Breast epithelium (tissue), 4 donors: ENCODE measurements around the gene GRIA3. TPM values are rescaled to one million over a fixed set of nuclear protein-coding genes. Genes with fewer than 3 reads are reported as not detected.

Experiments
- DNase-seq, 2 donors: peaks; one replicate each; pipeline ENCODE4 v3.0.0-alpha.2; 2019; ENCODE audit warnings: low spot score in 2 of 2
- H3K27ac ChIP-seq, 2 donors: fragments of 200-600 bp; sonication (generic) in 1 of 2; one replicate each; pipeline ENCODE4 v1.5.1; 2016 to 2019; ENCODE audit warnings: mild to moderate bottlenecking in 1 of 2
- H3K27me3 ChIP-seq, 2 donors: fragments of 200-600 bp; sonication (generic) in 1 of 2; one replicate each; pipeline versions ENCODE4 v1.5.1 to v1.6.0; 2017 to 2019; ENCODE audit warnings: control low read depth in 1 of 2, mild to moderate bottlenecking in 1 of 2
- H3K36me3 ChIP-seq: fragments of 200-600 bp; one replicate; pipeline ENCODE4 v1.5.1; 2019
- H3K4me1 ChIP-seq, 2 donors: fragments of 200-600 bp; sonication (generic); one replicate each; pipeline ENCODE4 v1.5.1; 2016 to 2019; ENCODE audit warnings: control low read depth in 1 of 2
- H3K4me3 ChIP-seq, 3 donors: fragments of 200-600 bp; sonication (generic); 1 replicate in 2 of 3; 2 replicates in 1 of 3; pipeline ENCODE4 v1.5.1; 2016 to 2019; ENCODE audit warnings: mild to moderate bottlenecking in 3 of 3, moderate library complexity in 2 of 3
- H3K9me3 ChIP-seq, 2 donors: fragments of 200-600 bp; sonication (generic) in 1 of 2; one replicate each; pipeline ENCODE4 v1.5.1; 2016 to 2019; ENCODE audit warnings: control low read depth in 1 of 2
- CTCF ChIP-seq, 3 donors: fragments of 450-650 bp; IDR thresholded peaks; one replicate each; pipeline ENCODE4 v1.5.1; 2016 to 2017; ENCODE audit warnings: antibody characterized with exemption in 3 of 3, mild to moderate bottlenecking in 3 of 3, moderate library complexity in 3 of 3
- POLR2A ChIP-seq: fragments of 450-650 bp; IDR thresholded peaks from one replicate; pipeline ENCODE4 v1.6.1; 2016; ENCODE audit warnings: antibody characterized with exemption, mild to moderate bottlenecking, moderate library complexity
- POLR2AphosphoS5 ChIP-seq, 3 donors: sonication (generic); formaldehyde crosslinking; IDR thresholded peaks; one replicate each; pipeline ENCODE4 v1.6.1; 2017; ENCODE audit warnings: antibody characterized with exemption in 3 of 3
- intact Hi-C: fragments of 100-400 bp; cut with DNase I; formaldehyde crosslinking; loops from one replicate; pipeline ENCODE4 v1.15.1; 2023; ENCODE audit warnings: low total_unique reads
- total RNA-seq, 3 donors: library from RNA; depleted of rRNA; stranded (reverse); fragments of >200 nt; gene quantifications; one replicate each; pipeline ENCODE4 v1.1.0, GENCODE V29; 2016

Gene GRIA3
- total RNA-seq, 3 donors from 2014 or later, result 0.98 to 2.6 (median 1.9) TPM

GRCh38 chrX:123481913-123482851 is 298.1 kb downstream of the GRIA3 start:
- Histone ChIP-seq H3K36me3 (no peaks in the 10 kb centered on the region), H3K27me3 (no peaks in the 10 kb centered on the region), H3K4me3 (no peak overlapping the region), H3K4me1 (no peaks in the 10 kb centered on the region), H3K27ac (peak overlapping the region in 1 of 2 donors; percentile 43), H3K9me3 (no peaks in the 10 kb centered on the region)
- no peak for TF ChIP-seq POLR2AphosphoS5 (IDR thresholded peaks at IDR 0.05)
- TF ChIP-seq CTCF (IDR thresholded peaks at IDR 0.05), result no peak
- no peak for TF ChIP-seq POLR2A
- intact Hi-C loops, result no loop called here
- DNase-seq, result no peak

GRCh38 chrX:123486297-123486696 is 302.2 kb downstream of the GRIA3 start:
- no peak for DNase-seq
- Histone ChIP-seq H3K4me3 (no peak overlapping the region), H3K27ac (no peak overlapping the region), H3K27me3 (peaks cover 0 to 4% of the 10 kb centered on the region in 2 donors), H3K36me3 (no peaks in the 10 kb centered on the region), H3K9me3 (no peaks in the 10 kb centered on the region), H3K4me1 (no peaks in the 10 kb centered on the region)
- TF ChIP-seq CTCF (IDR thresholded peaks at IDR 0.05) (no peak), POLR2AphosphoS5 (IDR thresholded peaks at IDR 0.05) (no peak), POLR2A (no peak)
- intact Hi-C loops, result no loop called here

GRCh38 chrX:123487236-123487635 is 303.2 kb downstream of the GRIA3 start:
- no peak for DNase-seq
- H3K27me3 ChIP-seq, result peaks cover 0 to 4% of the 10 kb centered on the region in 2 donors
- no peaks in the 10 kb centered on the region for H3K9me3 ChIP-seq
- no peaks in the 10 kb centered on the region for H3K4me1 ChIP-seq
- intact Hi-C loops, result no loop called here
- H3K36me3 ChIP-seq, result no peaks in the 10 kb centered on the region
- no peak overlapping the region for H3K27ac ChIP-seq
- H3K4me3 ChIP-seq, result no peak overlapping the region
- TF ChIP-seq POLR2AphosphoS5 (IDR thresholded peaks at IDR 0.05) (no peak), POLR2A (no peak), CTCF (IDR thresholded peaks at IDR 0.05) (no peak)

- intact Hi-C loops, result no loop called here
- no peaks in the 10 kb centered on the region for H3K9me3 ChIP-seq
- TF ChIP-seq CTCF (IDR thresholded peaks at IDR 0.05), result no peak
- no peak for TF ChIP-seq POLR2AphosphoS5 (IDR thresholded peaks at IDR 0.05)
- no peak for TF ChIP-seq POLR2A
- no peak overlapping the region for H3K27ac ChIP-seq
- no peaks in the 10 kb centered on the region for H3K36me3 ChIP-seq
- H3K4me1 ChIP-seq, result no peaks in the 10 kb centered on the region
- no peak for DNase-seq
- peaks cover 0 to 4% of the 10 kb centered on the region in 2 donors for H3K27me3 ChIP-seq
- no peak overlapping the region for H3K4me3 ChIP-seq
These were observed 303.6 kb downstream of the GRIA3 start for GRCh38 chrX:123487669-123488068.

GRCh38 chrX:123489011-123489410 is 304.9 kb downstream of the GRIA3 start:
- no peak overlapping the region for H3K4me3 ChIP-seq
- no peak for DNase-seq
- no peak overlapping the region for H3K27ac ChIP-seq
- peaks cover 0 to 4% of the 10 kb centered on the region in 2 donors for H3K27me3 ChIP-seq
- H3K36me3 ChIP-seq, result no peaks in the 10 kb centered on the region
- intact Hi-C loops, result no loop called here
- H3K9me3 ChIP-seq, result no peaks in the 10 kb centered on the region
- no peaks in the 10 kb centered on the region for H3K4me1 ChIP-seq
- no peak for TF ChIP-seq POLR2A
- TF ChIP-seq CTCF (IDR thresholded peaks at IDR 0.05), result no peak
- TF ChIP-seq POLR2AphosphoS5 (IDR thresholded peaks at IDR 0.05), result no peak
